OCI-LY7 (cell line): ENCODE measurements around the gene TMEM219. TPM values are rescaled to one million over a fixed set of nuclear protein-coding genes. Genes with fewer than 3 reads are reported as not detected.

ENCODE experiments used
- BruUV-seq: library from RNA; stranded (reverse); fragments of 400-500 nt; replicated peaks from 2 replicates; lab custom pipeline; 2021; lab: Mats Ljungman, UMichigan
- CTCF ChIA-PET: fragments of 300-600 bp; sonication (Branson Sonifier 250); formaldehyde crosslinking; loops from one replicate; lab custom pipeline; 2022; ENCODE audit warnings: antibody characterized with exemption; ENCODE audit not compliant: unreplicated experiment; lab: Charles Lee
- POLR2A ChIA-PET: fragments of 300-600 bp; sonication (Branson Sonifier 250); formaldehyde crosslinking; loops from one replicate; lab custom pipeline; 2022; ENCODE audit warnings: antibody characterized with exemption; lab: Charles Lee
- DNase-seq: peaks from one replicate; pipeline ENCODE4 v3.0.0-alpha.2; 2015; ENCODE audit warnings: low spot score
- H2AFZ ChIP-seq: fragments of 200-600 bp; sonication (generic), shearing (Covaris generic); 2 replicates; pipeline ENCODE4 v1.6.1; 2014; ENCODE audit warnings: mild to moderate bottlenecking, antibody characterized with exemption, low read length, moderate library complexity
- H3K27ac ChIP-seq: fragments of 200-600 bp; sonication (generic); 2 replicates; pipeline ENCODE4 v1.5.1; 2014; ENCODE audit warnings: mixed run types, low read depth, mild to moderate bottlenecking, moderate library complexity, low read length, inconsistent platforms; ENCODE audit not compliant: poor library complexity, severe bottlenecking
- H3K36me3 ChIP-seq: fragments of 200-600 bp; sonication (generic); 2 replicates; pipeline ENCODE4 v1.6.1; 2014; ENCODE audit warnings: mild to moderate bottlenecking, antibody characterized with exemption, low read length, moderate library complexity, mixed read lengths; ENCODE audit not compliant: insufficient read depth
- H3K4me1 ChIP-seq: fragments of 200-600 bp; sonication (generic); 2 replicates; pipeline ENCODE4 v1.5.1; 2014; ENCODE audit warnings: mild to moderate bottlenecking, low read length; ENCODE audit not compliant: insufficient read depth, poor library complexity, severe bottlenecking
- H3K4me2 ChIP-seq: fragments of 200-600 bp; sonication (generic); 2 replicates; pipeline ENCODE4 v1.6.1; 2014; ENCODE audit warnings: mild to moderate bottlenecking, low read length
- H3K4me3 ChIP-seq: fragments of 200-600 bp; sonication (generic); 2 replicates; pipeline ENCODE4 v1.5.1; 2014; ENCODE audit warnings: mild to moderate bottlenecking, low read depth, low read length; ENCODE audit not compliant: poor library complexity, severe bottlenecking
- H3K79me2 ChIP-seq: fragments of 200-600 bp; sonication (generic); 2 replicates; pipeline ENCODE4 v1.6.1; 2016; ENCODE audit warnings: low read depth, mild to moderate bottlenecking, low read length, moderate library complexity, mixed read lengths; ENCODE audit not compliant: insufficient read depth
- H3K9me2 ChIP-seq: fragments of 200-600 bp; sonication (generic); 2 replicates; pipeline ENCODE4 v1.6.1; 2016; ENCODE audit warnings: mild to moderate bottlenecking, low read length, mixed read lengths; ENCODE audit not compliant: insufficient read depth
- H3K9me3 ChIP-seq: fragments of 200-600 bp; sonication (generic); 2 replicates; pipeline ENCODE4 v1.6.1; 2014; ENCODE audit warnings: mild to moderate bottlenecking, mixed run types, low read length, mixed read lengths
- H4K20me1 ChIP-seq: fragments of 200-600 bp; sonication (generic); 2 replicates; pipeline ENCODE4 v1.6.1; 2014; ENCODE audit warnings: mild to moderate bottlenecking, antibody characterized with exemption, low read length, moderate library complexity, mixed read lengths; ENCODE audit not compliant: insufficient read depth
- CTCF ChIP-seq: fragments of 200-600 bp; sonication (generic); conservative IDR thresholded peaks from 2 replicates; pipeline ENCODE4 v1.5.1; 2014; ENCODE audit warnings: mild to moderate bottlenecking, antibody characterized with exemption, low read length, moderate library complexity, mixed read lengths
- EZH2phosphoT487 ChIP-seq: fragments of 200-600 bp; sonication (generic); IDR thresholded peaks from 2 replicates; pipeline ENCODE4 v1.6.1; 2018; ENCODE audit warnings: low read depth, borderline replicate concordance, mild to moderate bottlenecking, mixed run types, antibody characterized with exemption, low read length, moderate library complexity, mixed read lengths
- intact Hi-C: fragments of 100-400 bp; cut with micrococcal nuclease; formaldehyde crosslinking; loops from one replicate; pipeline ENCODE4 v1.10.0; 2022; ENCODE audit not compliant: unreplicated experiment
- total RNA-seq, 2 experiments: library from RNA; depleted of rRNA in 1 of 2; stranded (reverse); fragments of >200 nt in 1 of 2; shearing (Covaris generic) in 1 of 2; gene quantifications; 2 replicates each; pipeline ENCODE4 v1.2.3, GENCODE V29; 2014 to 2022

TMEM219 gene
- total RNA-seq, 2 experiments from 2014 or later, result 82.9 to 94.1 TPM

- no peak for DNase-seq
- TF ChIP-seq EZH2phosphoT487 (no peak), CTCF (no peak)
- POLR2A ChIA-PET, result no interaction called here
- no peak overlapping the region for H2AFZ ChIP-seq
- BruUV-seq, result no TSS peak
- H3K4me1 ChIP-seq, result peaks cover 2% of the 10 kb centered on the region
- CTCF ChIA-PET, result no interaction called here
- H3K4me3 ChIP-seq, result no peak overlapping the region
- H4K20me1 ChIP-seq, result no peaks in the 10 kb centered on the region
- no peak overlapping the region for H3K27ac ChIP-seq
- no peaks in the 10 kb centered on the region for H3K9me3 ChIP-seq
- no peaks in the 10 kb centered on the region for H3K9me2 ChIP-seq
- intact Hi-C loops, result no loop called here
- no peaks in the 10 kb centered on the region for H3K79me2 ChIP-seq
- peaks cover 11% of the 10 kb centered on the region; the same call in 1 of the 2 replicates for H3K36me3 ChIP-seq
- H3K4me2 ChIP-seq, result no peak overlapping the region
These were observed 45.6 kb downstream of the TMEM219 start for GRCh38 chr16:30007378-30007895.

- H3K27ac ChIP-seq, result no peak overlapping the region
- H3K9me2 ChIP-seq, result no peaks in the 10 kb centered on the region
- no peak overlapping the region for H3K4me2 ChIP-seq
- BruUV-seq, result no TSS peak
- no peak overlapping the region for H3K4me3 ChIP-seq
- H2AFZ ChIP-seq, result no peak overlapping the region
- intact Hi-C loops, result no loop called here
- H3K36me3 ChIP-seq, result peaks cover 11% of the 10 kb centered on the region; the same call in 1 of the 2 replicates
- no peaks in the 10 kb centered on the region for H3K79me2 ChIP-seq
- TF ChIP-seq EZH2phosphoT487 (no peak), CTCF (no peak)
- H3K4me1 ChIP-seq, result peaks cover 2% of the 10 kb centered on the region
- CTCF ChIA-PET, result no interaction called here
- no peak for DNase-seq
- H3K9me3 ChIP-seq, result no peaks in the 10 kb centered on the region
- no peaks in the 10 kb centered on the region for H4K20me1 ChIP-seq
- POLR2A ChIA-PET, result no interaction called here
These were observed 47.4 kb downstream of the TMEM219 start for GRCh38 chr16:30009085-30009862.
